Measurements from ENCODE around the gene KIAA1755. TPM values are rescaled to one million over a fixed set of nuclear protein-coding genes. Genes with fewer than 3 reads are reported as not detected.

The KIAA1755 gene
- total RNA-seq, 2 donors from 2014 or later = not detected

DNA sequence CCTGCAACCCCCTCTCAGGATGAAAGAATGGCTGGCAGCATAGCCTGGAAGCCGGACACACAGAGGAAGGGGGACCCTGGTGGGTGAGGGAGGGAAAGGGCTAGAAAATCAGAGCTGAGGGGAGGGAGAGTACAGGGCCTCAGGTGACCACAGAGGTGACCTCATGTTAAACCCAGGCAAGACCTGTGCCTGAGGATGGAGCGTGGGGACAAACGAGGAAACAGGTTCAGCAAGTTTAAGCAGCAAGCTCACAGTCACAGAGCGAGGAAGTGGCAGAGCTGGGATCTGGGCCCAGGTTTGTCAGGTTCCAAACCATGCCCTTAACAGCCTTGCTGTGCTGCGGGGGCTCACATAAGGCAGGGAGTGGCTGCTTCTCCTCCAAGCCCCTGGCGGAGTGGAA, 39.4 kb upstream of the KIAA1755 start:
- ATAC-seq (no peak), DNase-seq (no peak)
- H3K27me3 Mint-ChIP-seq = peaks cover 66% of the 10 kb centered on the region

DNA sequence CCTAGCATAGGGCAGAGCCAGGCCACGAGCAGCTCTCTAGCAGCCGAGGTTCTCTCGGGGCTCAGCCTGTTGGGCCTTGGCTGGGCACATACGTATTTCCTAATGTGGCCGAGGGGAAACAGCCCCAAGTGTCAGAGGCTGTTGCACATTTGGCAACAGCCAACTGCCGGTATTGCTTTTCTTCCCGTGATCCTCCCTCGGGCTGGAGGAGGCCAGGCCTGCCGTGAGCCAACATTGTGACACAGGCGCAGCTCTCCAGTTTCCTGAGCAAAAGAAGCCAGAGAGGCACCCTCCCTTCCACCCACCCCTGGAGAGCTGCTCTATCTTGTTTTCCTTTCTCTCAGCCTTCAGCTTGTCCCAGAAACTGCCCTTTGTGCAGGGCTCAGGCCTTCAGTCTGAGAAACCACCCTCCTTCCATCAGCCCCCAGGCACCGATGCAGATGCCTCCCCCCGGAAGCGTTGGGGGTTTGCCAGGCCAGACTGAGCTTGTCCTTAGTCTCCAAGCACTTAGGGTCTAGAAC, 38.3 kb upstream of the KIAA1755 start:
- no peak for DNase-seq
- no peak overlapping the region for H3K27ac Mint-ChIP-seq
- no peaks in the 10 kb centered on the region for H3K9me3 ChIP-seq (ENCODE audit: control insufficient read depth, low read length, poor library complexity, severe bottlenecking)
- H3K4me1 Mint-ChIP-seq = peaks cover 5% of the 10 kb centered on the region
- no peak for ATAC-seq
- peaks cover 65% of the 10 kb centered on the region for H3K27me3 Mint-ChIP-seq
- no peak overlapping the region for H3K4me3 Mint-ChIP-seq
- H3K36me3 Mint-ChIP-seq (ENCODE audit: low read depth) = peaks cover 4% of the 10 kb centered on the region

More for the DNA sequence above, 39.4 kb upstream of the KIAA1755 start:
- H3K4me3 Mint-ChIP-seq = no peak overlapping the region
- H3K27ac Mint-ChIP-seq = no peak overlapping the region
- H3K9me3 ChIP-seq (ENCODE audit: control insufficient read depth, low read length, poor library complexity, severe bottlenecking) = no peaks in the 10 kb centered on the region
- peaks cover 4% of the 10 kb centered on the region for H3K36me3 Mint-ChIP-seq (ENCODE audit: low read depth)
- peaks cover 11% of the 10 kb centered on the region for H3K4me1 Mint-ChIP-seq

DNA sequence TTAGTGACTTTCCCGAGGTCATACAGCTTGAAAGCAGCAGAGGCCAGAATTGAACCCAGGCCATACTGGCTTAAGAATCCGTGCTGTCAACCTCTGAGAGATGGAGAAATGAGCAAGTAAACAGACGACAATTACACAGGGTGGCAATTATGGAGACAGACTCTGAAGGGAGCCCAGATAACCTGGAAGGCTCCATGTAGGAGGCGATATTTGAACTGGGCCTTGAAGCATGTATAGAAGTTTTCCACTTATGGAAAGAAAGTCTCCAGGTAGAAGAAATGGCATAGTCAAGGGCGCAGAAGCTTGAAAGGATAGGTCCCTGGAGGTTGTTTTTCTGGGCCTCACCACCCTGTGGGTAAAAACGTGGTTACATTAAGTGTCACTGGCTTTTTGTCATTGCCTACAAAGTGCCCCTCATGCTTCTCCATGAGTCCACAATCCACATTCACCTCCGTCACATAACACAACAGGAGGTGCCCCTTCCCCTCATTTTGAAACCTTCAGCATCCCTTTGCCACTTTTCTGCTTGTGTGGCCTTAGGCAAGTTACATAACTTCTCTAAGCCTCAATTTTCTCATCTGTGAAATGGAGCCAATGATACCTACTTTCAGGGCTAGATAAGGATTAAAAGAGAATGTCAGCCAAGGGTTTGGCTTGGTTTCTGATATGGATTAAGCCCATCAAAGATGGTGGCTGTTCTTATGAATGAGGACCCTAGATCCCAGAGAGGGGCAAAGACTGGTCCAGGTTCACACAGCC, 37.6 kb upstream of the KIAA1755 start:
- ATAC-seq = no peak

DNA sequence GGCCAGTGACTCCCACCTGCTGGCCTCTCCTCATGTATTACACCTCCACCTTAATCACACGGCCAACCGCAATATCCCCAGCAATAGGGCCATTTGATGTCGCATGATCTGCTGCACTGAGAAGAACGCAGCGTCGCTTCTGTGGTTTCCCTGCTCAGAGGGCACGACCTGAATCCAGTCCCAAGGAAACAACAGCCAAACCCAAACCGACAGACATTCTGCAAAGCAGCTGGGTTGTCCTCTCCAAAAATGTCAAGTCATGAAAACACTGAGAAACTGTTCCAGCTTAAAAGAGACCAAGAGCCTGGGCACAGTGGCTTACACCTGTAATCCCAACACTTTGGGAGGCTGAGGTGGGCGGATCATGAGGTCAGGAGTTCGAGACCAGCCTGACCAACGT, 35.9 kb upstream of the KIAA1755 start:
- no peak overlapping the region for H3K4me3 Mint-ChIP-seq
- peaks cover 4% of the 10 kb centered on the region for H3K36me3 Mint-ChIP-seq (ENCODE audit: low read depth)
- DNase-seq (no peak), ATAC-seq (no peak)
- no peak overlapping the region for H3K27ac Mint-ChIP-seq
- H3K9me3 ChIP-seq (ENCODE audit: control insufficient read depth, low read length, poor library complexity, severe bottlenecking) = no peaks in the 10 kb centered on the region
- peaks cover 64% of the 10 kb centered on the region for H3K27me3 Mint-ChIP-seq
- H3K4me1 Mint-ChIP-seq = no peaks in the 10 kb centered on the region

More for the DNA sequence above, 37.6 kb upstream of the KIAA1755 start:
- no peaks in the 10 kb centered on the region for H3K4me1 Mint-ChIP-seq
- no peaks in the 10 kb centered on the region for H3K9me3 ChIP-seq (ENCODE audit: control insufficient read depth, low read length, poor library complexity, severe bottlenecking)
- DNase-seq = no peak
- no peak overlapping the region for H3K4me3 Mint-ChIP-seq
- H3K36me3 Mint-ChIP-seq (ENCODE audit: low read depth) = peaks cover 4% of the 10 kb centered on the region
- no peak overlapping the region for H3K27ac Mint-ChIP-seq
- H3K27me3 Mint-ChIP-seq = peaks cover 67% of the 10 kb centered on the region

DNA sequence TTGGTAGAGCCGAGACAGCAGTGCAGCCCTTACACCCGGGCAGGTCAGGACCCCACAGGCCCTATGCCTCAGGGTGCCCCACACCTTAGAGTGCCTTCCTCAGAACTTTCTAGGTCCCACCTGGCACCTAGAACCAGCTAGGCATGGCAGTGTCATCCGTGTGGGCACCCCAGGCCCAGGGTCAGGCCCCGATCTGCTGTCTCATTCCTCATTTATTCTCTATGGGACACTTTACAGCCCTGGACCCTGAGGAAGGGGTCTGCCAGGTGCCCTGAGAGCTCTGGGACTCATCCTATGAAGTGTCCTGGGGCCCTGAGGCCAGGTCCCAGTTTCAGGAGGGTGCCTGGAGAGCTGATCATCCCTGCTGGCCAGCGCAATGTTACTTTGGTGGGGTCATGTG, 35.3 kb upstream of the KIAA1755 start:
- peaks cover 64% of the 10 kb centered on the region for H3K27me3 Mint-ChIP-seq

DNA sequence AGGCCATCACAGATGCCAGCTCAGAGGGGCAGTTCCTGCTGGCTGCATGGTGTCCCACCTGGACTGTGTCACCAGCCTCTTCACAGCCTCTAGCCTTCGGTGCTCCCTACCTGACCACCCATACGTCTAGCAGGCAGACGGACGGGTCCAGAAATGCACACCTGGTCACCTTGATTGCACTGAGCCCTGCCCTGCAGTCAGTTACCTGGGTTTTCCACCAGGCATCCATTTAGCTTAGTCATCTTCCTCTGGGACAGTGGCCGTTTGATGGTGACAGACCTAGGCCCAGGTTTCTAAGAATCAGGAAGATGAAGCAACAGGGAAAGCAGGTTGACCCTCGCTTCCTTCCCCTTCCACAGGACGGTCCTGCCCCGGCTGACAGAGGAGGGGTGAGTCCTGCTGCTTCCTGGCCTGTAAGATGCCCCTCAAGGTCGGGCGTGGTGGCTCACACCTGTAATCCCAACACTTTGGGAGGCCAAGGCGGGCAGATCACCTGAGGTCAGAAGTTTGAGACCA, 33.6 kb upstream of the KIAA1755 start:
- Mint-ChIP-seq H3K27ac (no peak overlapping the region), H3K4me3 (no peak overlapping the region), H3K27me3 (peaks cover 58% of the 10 kb centered on the region), H3K4me1 (no peaks in the 10 kb centered on the region), H3K36me3 (ENCODE audit: low read depth) (no peaks in the 10 kb centered on the region)
- ATAC-seq (no peak), DNase-seq (no peak)
- no peaks in the 10 kb centered on the region for H3K9me3 ChIP-seq (ENCODE audit: control insufficient read depth, low read length, poor library complexity, severe bottlenecking)

More for the DNA sequence above, 35.3 kb upstream of the KIAA1755 start:
- H3K4me1 Mint-ChIP-seq = no peaks in the 10 kb centered on the region
- H3K4me3 Mint-ChIP-seq = no peak overlapping the region
- ATAC-seq = no peak
- H3K36me3 Mint-ChIP-seq (ENCODE audit: low read depth) = no peaks in the 10 kb centered on the region
- DNase-seq = no peak
- no peak overlapping the region for H3K27ac Mint-ChIP-seq
- H3K9me3 ChIP-seq (ENCODE audit: control insufficient read depth, low read length, poor library complexity, severe bottlenecking) = no peaks in the 10 kb centered on the region

DNA sequence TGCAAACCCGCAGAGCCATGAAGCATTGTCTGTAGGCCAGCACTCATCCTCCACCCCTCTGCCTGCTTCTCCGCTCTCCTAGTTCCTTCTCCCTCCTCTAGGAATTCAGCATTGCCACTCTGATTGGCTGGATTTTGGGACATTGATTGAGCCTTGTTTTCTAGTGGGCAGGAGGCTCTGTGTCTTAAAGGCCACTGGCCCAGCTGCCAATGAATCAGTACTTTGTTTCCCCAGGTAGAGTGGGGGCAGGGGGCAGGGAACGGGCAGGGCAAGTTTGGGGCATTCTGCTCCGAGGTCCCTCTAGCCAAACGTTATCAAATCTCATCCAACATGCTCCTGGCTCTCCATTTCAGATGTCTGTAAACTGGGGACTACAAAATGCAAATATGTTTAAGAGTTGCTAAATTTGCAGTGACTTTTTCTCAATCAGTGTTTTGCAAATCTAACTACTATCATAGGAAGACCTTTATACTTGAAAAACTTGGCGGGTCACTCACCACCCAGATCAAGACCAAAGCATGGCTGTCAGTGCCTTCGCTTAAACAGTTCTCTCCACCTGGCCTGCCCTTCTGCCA, 33.0 kb upstream of the KIAA1755 start:
- ATAC-seq = no peak
- H3K4me1 Mint-ChIP-seq = no peaks in the 10 kb centered on the region
- H3K4me3 Mint-ChIP-seq = no peak overlapping the region

DNA sequence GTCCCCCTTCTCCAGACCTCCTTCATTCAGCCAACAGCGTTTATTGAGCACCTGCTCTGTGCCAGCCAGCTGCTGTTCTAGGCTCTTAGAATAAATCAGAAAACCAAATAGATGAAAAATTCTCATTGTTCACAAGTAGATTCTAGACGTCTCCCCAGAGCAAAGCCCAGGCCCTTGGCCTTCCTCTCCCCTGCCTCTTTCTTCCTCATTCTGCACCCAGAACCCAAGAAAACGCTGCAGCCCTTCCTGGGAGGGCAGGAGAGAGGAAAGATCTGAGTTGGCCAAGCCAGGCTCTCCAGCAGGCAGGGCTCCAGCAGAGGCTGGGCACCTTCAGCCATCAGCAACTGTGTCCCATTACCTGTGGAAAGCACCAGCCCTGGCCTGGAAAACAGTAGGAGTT, 31.4 kb upstream of the KIAA1755 start:
- Mint-ChIP-seq H3K4me1 (peaks cover 7% of the 10 kb centered on the region), H3K27ac (no peak overlapping the region), H3K36me3 (ENCODE audit: low read depth) (no peaks in the 10 kb centered on the region), H3K27me3 (peaks cover 67% of the 10 kb centered on the region), H3K4me3 (no peak overlapping the region)
- no peaks in the 10 kb centered on the region for H3K9me3 ChIP-seq (ENCODE audit: control insufficient read depth, low read length, poor library complexity, severe bottlenecking)
- DNase-seq (no peak), ATAC-seq (no peak)

More for the DNA sequence above, 33.0 kb upstream of the KIAA1755 start:
- DNase-seq = no peak
- peaks cover 62% of the 10 kb centered on the region for H3K27me3 Mint-ChIP-seq
- no peak overlapping the region for H3K27ac Mint-ChIP-seq
- H3K9me3 ChIP-seq (ENCODE audit: control insufficient read depth, low read length, poor library complexity, severe bottlenecking) = no peaks in the 10 kb centered on the region
- H3K36me3 Mint-ChIP-seq (ENCODE audit: low read depth) = no peaks in the 10 kb centered on the region

DNA sequence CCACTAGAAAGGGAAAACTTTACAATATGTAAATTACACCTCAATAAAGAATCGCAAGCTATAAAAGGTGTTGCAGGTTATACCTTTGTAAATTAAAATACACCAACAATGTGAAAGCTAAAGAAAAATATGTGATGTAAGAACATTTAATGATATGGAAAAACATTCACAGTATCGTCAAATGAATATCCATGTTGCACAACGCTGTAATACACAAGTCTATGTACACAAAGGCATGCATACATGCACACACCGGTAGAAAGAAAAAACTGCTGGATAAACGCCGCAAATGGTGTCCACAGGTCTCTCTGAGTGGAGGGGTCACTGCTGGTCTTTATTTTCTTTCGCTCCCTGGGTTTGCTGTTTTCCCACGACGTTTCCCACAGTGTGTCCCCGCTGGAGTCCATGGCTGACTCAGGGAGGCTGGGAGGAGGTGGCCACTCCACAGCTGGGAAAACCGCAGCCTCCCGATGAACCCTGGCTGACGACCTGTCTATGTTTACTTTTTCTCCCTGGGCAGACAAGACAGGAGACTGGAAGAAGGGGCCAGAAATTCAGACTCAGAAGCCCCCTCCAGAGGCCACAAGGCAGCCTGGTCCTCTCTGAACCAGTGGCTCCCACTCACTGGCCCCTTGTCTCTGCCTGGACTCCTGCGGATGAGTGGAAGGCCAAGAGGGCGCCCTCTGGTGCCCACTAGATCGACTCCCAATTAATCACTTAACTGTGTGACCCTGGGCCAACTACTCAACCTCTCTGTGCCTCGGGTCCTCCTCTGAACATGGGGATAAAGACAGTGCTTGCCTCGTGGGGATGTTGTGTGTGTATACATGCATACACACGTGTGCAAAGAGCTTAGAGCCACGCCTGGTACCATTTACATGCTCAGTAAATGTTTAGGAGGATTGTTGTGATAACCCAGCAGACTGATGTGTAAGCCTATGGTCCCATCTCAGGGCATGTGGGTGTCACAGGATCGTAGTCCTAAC, 30.6 kb upstream of the KIAA1755 start:
- Mint-ChIP-seq H3K27me3 (peaks cover 70% of the 10 kb centered on the region), H3K27ac (no peak overlapping the region), H3K36me3 (ENCODE audit: low read depth) (no peaks in the 10 kb centered on the region), H3K4me1 (peaks cover 7% of the 10 kb centered on the region), H3K4me3 (no peak overlapping the region)
- H3K9me3 ChIP-seq (ENCODE audit: control insufficient read depth, low read length, poor library complexity, severe bottlenecking) = no peaks in the 10 kb centered on the region
- DNase-seq (no peak), ATAC-seq (no peak)

DNA sequence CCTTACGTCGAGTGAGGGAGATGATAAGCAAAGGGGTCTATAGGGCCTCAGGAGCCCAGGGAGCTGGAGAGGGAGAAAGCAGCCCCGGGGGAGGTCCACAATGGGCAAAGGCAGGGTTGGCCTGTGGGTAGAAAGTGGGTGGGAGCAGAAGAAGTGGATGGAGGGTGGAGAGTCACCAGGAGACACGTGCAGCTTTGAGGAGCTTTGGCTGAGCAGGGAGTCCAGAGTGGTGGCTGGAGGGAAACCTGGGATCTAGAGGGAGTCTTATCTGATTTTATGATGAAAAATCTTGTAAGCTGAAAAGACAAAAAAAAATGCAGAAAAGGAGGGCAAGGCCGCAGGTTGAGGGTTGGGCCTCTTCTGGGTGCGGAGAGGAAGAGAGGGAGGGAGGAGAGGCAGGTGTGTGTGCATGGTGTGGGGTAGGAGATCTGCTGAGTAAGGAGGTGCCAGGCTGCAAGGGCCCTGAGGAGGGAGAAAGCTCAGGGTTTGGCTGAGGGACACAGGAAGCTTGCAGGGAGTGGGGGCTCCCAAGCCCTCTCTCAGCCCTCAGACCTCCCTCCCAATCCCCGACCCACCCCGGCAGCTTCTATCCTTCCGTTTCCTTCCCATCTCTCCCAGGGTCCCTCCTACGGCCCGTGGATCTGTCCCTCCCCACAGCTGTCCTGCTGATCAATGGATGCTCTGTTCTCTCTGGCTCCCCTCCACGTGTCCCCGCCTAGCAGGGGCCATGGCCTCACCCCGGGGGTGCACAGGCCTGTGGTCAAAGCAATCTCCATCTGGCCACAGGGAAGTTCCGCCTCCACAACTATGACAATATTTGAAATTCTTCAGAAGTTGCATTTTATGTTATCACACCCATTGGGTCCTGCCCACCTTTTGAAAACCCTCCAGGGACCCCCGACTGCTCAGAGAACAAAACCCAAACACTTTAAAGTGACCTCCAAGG, 26.3 kb upstream of the KIAA1755 start:
- H3K36me3 Mint-ChIP-seq (ENCODE audit: low read depth) = no peaks in the 10 kb centered on the region
- no peaks in the 10 kb centered on the region for H3K9me3 ChIP-seq (ENCODE audit: control insufficient read depth, low read length, poor library complexity, severe bottlenecking)
- H3K4me3 Mint-ChIP-seq = no peak overlapping the region
- DNase-seq (no peak), ATAC-seq (no peak)
- H3K27ac Mint-ChIP-seq = no peak overlapping the region
- H3K4me1 Mint-ChIP-seq = peaks cover 7% of the 10 kb centered on the region
- H3K27me3 Mint-ChIP-seq = peaks cover 45% of the 10 kb centered on the region

DNA sequence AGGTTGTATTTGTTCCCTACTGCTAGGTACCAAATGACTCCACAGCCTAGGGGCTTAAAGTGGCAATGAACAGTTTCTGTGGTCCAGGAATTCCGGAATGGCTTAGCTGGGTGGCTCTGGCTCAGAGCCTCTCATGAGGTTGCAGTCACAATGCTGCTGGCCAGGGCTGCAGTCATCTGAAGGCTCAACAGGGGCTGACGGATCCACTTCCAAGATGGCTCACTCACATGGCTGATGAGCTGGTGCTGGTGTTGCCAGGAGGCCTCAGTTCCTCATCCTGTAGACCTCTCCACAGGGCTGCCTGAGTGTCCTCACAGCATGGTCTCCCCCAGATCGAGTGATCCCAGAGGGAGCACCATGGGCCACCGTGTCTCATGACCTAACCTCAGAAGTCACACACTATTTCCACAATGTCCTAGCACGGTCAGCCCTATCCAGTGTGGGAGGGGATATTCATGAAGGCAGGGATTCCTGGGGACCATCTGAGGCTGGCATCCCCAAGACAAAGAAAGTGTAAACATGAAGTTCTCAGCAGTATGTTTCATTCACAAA, 24.4 kb upstream of the KIAA1755 start:
- peaks cover 34% of the 10 kb centered on the region for H3K27me3 Mint-ChIP-seq
- no peak for ATAC-seq

More for the DNA sequence above, 24.4 kb upstream of the KIAA1755 start:
- no peak for DNase-seq
- H3K36me3 Mint-ChIP-seq (ENCODE audit: low read depth) = no peaks in the 10 kb centered on the region
- H3K4me3 Mint-ChIP-seq = no peak overlapping the region
- no peaks in the 10 kb centered on the region for H3K9me3 ChIP-seq (ENCODE audit: control insufficient read depth, low read length, poor library complexity, severe bottlenecking)
- H3K4me1 Mint-ChIP-seq = peaks cover 7% of the 10 kb centered on the region
- H3K27ac Mint-ChIP-seq = no peak overlapping the region
